Stomach (tissue), 9 donors: ENCODE results near the gene CYP46A1. TPM values are rescaled to one million over a fixed set of nuclear protein-coding genes. Genes with fewer than 3 reads are reported as not detected.

Experiments used
- DNase-seq, 2 donors: peaks; one replicate each; pipeline versions ENCODE4 v3.0.0 to v3.0.0-alpha.2; 2013 to 2019
- H3K27ac ChIP-seq, 5 donors: fragments of 200-600 bp in 4 of 5; sonication (generic) in 4 of 5; one replicate each; pipeline ENCODE4 v1.5.1; 2013 to 2019; ENCODE audit warnings: mild to moderate bottlenecking in 1 of 5, moderate library complexity in 1 of 5
- H3K27me3 ChIP-seq, 3 donors: fragments of 200-600 bp; sonication (generic); one replicate each; pipeline ENCODE4 v1.5.1; 2017 to 2019; ENCODE audit warnings: mixed run types in 1 of 3
- H3K36me3 ChIP-seq, 4 donors: fragments of 200-600 bp; sonication (generic); 1 replicate in 3 of 4; 2 replicates in 1 of 4; pipeline ENCODE4 v1.5.1; 2016 to 2019
- H3K4me1 ChIP-seq, 4 donors: fragments of 200-600 bp; sonication (generic); one replicate each; pipeline ENCODE4 v1.5.1; 2016 to 2019
- H3K4me3 ChIP-seq, 4 donors: fragments of 200-600 bp; sonication (generic) in 3 of 4; one replicate each; pipeline ENCODE4 v1.5.1; 2016 to 2019; ENCODE audit warnings: mild to moderate bottlenecking in 1 of 4
- H3K9me3 ChIP-seq, 4 donors: fragments of 200-600 bp; sonication (generic); one replicate each; pipeline ENCODE4 v1.5.1; 2016 to 2019
- EP300 ChIP-seq: sonication (generic); formaldehyde crosslinking; IDR thresholded peaks from one replicate; pipeline ENCODE4 v1.6.1; 2017; ENCODE audit warnings: antibody characterized with exemption
- POLR2A ChIP-seq, 4 donors: fragments of 450-650 bp; IDR thresholded peaks; one replicate each; pipeline ENCODE4 v1.6.1; 2016; ENCODE audit warnings: antibody characterized with exemption in 4 of 4, control low read depth in 2 of 4, mild to moderate bottlenecking in 1 of 4, moderate library complexity in 1 of 4
- POLR2AphosphoS5 ChIP-seq, 3 donors: sonication (generic); formaldehyde crosslinking; IDR thresholded peaks; one replicate each; pipeline ENCODE4 v1.6.1; 2016; ENCODE audit warnings: antibody characterized with exemption in 3 of 3
- WGBS, 5 donors: extraction: QIAGEN DNeasy Blood & Tissue Kit in 3 of 5; methylation state at CpG; one replicate each; pipeline versions ENCODE4 v1.1.5 to v1.1.7; 2013 to 2018; 5-methylcytosine and 5-hydroxymethylcytosine counted together
- intact Hi-C: fragments of 100-400 bp; cut with DNase I; formaldehyde crosslinking; loops from one replicate; pipeline ENCODE4 v1.15.1; 2023; ENCODE audit warnings: low total_unique reads
- polyA plus RNA-seq, 3 donors: library from polyadenylated mRNA; stranded (reverse); fragments of 200-250 nt; gene quantifications; one replicate each; pipeline ENCODE4 v1.2.3, GENCODE V29; 2013
- total RNA-seq, 5 donors: library from RNA; depleted of rRNA; stranded (reverse); fragments of >200 nt; gene quantifications; one replicate each; pipeline versions ENCODE4 v1.1.0 to v1.2.3, GENCODE V29; 2014 to 2016
- TF ChIP-seq, protein P1 (sequence below), 7 experiments: fragments of 450-650 bp in 4 of 7; fragments of 200-600 bp in 3 of 7; sonication (generic) in 3 of 7; IDR thresholded peaks; one replicate each; pipeline ENCODE4 v1.5.1; 2016 to 2019; ENCODE audit warnings: antibody characterized with exemption in 7 of 7, control low read depth in 2 of 7, mild to moderate bottlenecking in 1 of 7
- donor health status: healthy with polysubstance abuse.
- donor health status: Bipolar disorder and iron deficiency.
- donor health status: healthy.

Gene CYP46A1
- total and polyA plus RNA-seq, 8 donors = 0.15 to 2.9 (median 0.92) TPM; not detected in 2

DNA sequence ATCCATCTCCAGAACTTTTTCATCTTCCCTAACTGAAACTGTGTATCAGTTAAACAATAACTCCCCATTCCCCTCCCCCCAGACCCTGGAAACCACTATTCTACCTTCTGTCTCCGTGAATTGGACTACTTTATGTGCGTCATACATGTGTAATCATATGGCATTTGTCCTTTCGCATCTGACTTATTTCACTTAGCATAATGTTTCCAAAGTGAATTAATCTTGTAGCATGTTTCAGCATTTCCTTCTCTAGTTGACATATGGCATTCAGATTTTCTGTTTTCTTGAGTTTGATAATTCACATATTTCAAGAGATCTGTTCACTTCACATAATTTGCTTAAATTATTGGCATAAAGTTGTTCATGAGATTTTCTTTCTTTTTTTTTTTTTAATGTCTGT is 9.8 kb downstream of the CYP46A1 start:
- no peak for DNase-seq
- 70 to 89% (median 78%) methylated on average over 3 of the region's 3 CpGs for WGBS, 5 donors
- Histone ChIP-seq H3K36me3 (no peaks in the 10 kb centered on the region), H3K4me3 (no peak overlapping the region), H3K27me3 (peaks cover 0 to 4% (median 4%) of the 10 kb centered on the region in 3 donors), H3K9me3 (no peaks in the 10 kb centered on the region), H3K4me1 (no peaks in the 10 kb centered on the region), H3K27ac (no peak overlapping the region)
- intact Hi-C loops = no loop called here
- TF ChIP-seq EP300 = no peak
- TF ChIP-seq, protein P1, sequence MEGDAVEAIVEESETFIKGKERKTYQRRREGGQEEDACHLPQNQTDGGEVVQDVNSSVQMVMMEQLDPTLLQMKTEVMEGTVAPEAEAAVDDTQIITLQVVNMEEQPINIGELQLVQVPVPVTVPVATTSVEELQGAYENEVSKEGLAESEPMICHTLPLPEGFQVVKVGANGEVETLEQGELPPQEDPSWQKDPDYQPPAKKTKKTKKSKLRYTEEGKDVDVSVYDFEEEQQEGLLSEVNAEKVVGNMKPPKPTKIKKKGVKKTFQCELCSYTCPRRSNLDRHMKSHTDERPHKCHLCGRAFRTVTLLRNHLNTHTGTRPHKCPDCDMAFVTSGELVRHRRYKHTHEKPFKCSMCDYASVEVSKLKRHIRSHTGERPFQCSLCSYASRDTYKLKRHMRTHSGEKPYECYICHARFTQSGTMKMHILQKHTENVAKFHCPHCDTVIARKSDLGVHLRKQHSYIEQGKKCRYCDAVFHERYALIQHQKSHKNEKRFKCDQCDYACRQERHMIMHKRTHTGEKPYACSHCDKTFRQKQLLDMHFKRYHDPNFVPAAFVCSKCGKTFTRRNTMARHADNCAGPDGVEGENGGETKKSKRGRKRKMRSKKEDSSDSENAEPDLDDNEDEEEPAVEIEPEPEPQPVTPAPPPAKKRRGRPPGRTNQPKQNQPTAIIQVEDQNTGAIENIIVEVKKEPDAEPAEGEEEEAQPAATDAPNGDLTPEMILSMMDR (IDR thresholded peaks at IDR 0.05) = no peak
- TF ChIP-seq POLR2A (IDR thresholded peaks at IDR 0.05) = no peak

- Histone ChIP-seq H3K27ac (no peak overlapping the region), H3K4me3 (no peak overlapping the region), H3K4me1 (no peaks in the 10 kb centered on the region), H3K9me3 (no peaks in the 10 kb centered on the region), H3K27me3 (no peaks in the 10 kb centered on the region), H3K36me3 (no peaks in the 10 kb centered on the region)
- no peak for DNase-seq
- 85 to 93% (median 89%) methylated on average over 4 of the region's 4 CpGs for WGBS, 5 donors
- intact Hi-C loops = no loop called here
- TF ChIP-seq POLR2A (IDR thresholded peaks at IDR 0.05) (no peak), POLR2AphosphoS5 (IDR thresholded peaks at IDR 0.05) (no peak), EP300 (no peak)
- TF ChIP-seq, protein P1 (IDR thresholded peaks at IDR 0.05) = no peak
These were observed 12.8 kb downstream of the CYP46A1 start for GRCh38 chr14:99696929-99697328.

DNA sequence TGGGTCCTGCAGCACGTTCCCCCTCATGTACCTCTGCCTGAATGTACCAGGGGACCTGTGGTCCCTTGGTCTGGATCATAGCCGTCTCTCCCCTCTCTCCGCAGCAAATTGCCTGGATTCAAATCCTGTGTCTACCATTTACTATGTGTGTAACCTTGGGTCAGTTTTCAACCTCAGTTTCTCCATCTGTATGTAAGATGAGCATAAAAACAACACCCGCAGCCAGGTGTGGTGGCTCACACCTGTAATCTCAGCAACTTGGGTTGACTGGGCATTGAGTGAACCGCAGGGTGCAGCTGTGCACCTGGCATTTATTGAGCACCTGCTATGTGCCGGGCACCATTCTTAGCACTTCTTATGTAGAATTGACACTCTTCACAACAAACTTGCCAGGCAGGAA is 14.1 kb downstream of the CYP46A1 start:
- no peaks in the 10 kb centered on the region for H3K4me1 ChIP-seq
- no peak for TF ChIP-seq EP300
- TF ChIP-seq POLR2AphosphoS5 (IDR thresholded peaks at IDR 0.05) = no peak
- TF ChIP-seq, protein P1 (IDR thresholded peaks at IDR 0.05) = no peak
- TF ChIP-seq POLR2A (IDR thresholded peaks at IDR 0.05) = no peak
- H3K27ac ChIP-seq = no peak overlapping the region
- H3K36me3 ChIP-seq = peaks cover 0 to under 1% (median 0%) of the 10 kb centered on the region in 4 donors
- intact Hi-C loops = no loop called here
- DNase-seq = no peak
- 68 to 95% (median 84%) methylated on average over 4 to 6 of the region's 6 CpGs for WGBS, 5 donors
- no peaks in the 10 kb centered on the region for H3K27me3 ChIP-seq
- H3K9me3 ChIP-seq = peaks cover 0 to 7% (median 5%) of the 10 kb centered on the region in 4 donors
- H3K4me3 ChIP-seq = no peak overlapping the region

- H3K27ac ChIP-seq = no peak overlapping the region
- peaks cover 0 to 5% (median 0%) of the 10 kb centered on the region in 4 donors for H3K36me3 ChIP-seq
- H3K4me1 ChIP-seq = no peaks in the 10 kb centered on the region
- H3K9me3 ChIP-seq = peaks cover 0 to 11% (median 9%) of the 10 kb centered on the region in 4 donors
- no peak overlapping the region for H3K4me3 ChIP-seq
- TF ChIP-seq, protein P1 (IDR thresholded peaks at IDR 0.05) = no peak
- TF ChIP-seq POLR2A (IDR thresholded peaks at IDR 0.05) (no peak), EP300 (no peak), POLR2AphosphoS5 (IDR thresholded peaks at IDR 0.05) (no peak)
- 53 to 77% (median 69%) methylated on average over 5 of the region's 5 CpGs for WGBS, 5 donors
- intact Hi-C loops = no loop called here
- H3K27me3 ChIP-seq = no peaks in the 10 kb centered on the region
- no peak for DNase-seq
These were observed 14.5 kb downstream of the CYP46A1 start for GRCh38 chr14:99698642-99699041.
